ENCODE results near the gene HSD17B4.

GRCh38 chr5:119483155-119483554 is 30.9 kb downstream of the HSD17B4 start:
- TF ChIP-seq, protein P1, sequence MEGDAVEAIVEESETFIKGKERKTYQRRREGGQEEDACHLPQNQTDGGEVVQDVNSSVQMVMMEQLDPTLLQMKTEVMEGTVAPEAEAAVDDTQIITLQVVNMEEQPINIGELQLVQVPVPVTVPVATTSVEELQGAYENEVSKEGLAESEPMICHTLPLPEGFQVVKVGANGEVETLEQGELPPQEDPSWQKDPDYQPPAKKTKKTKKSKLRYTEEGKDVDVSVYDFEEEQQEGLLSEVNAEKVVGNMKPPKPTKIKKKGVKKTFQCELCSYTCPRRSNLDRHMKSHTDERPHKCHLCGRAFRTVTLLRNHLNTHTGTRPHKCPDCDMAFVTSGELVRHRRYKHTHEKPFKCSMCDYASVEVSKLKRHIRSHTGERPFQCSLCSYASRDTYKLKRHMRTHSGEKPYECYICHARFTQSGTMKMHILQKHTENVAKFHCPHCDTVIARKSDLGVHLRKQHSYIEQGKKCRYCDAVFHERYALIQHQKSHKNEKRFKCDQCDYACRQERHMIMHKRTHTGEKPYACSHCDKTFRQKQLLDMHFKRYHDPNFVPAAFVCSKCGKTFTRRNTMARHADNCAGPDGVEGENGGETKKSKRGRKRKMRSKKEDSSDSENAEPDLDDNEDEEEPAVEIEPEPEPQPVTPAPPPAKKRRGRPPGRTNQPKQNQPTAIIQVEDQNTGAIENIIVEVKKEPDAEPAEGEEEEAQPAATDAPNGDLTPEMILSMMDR (IDR thresholded peaks at IDR 0.05; ENCODE audit: low read depth, low read length): no peak
- TF ChIP-seq EZH2phosphoT487 (IDR thresholded peaks at IDR 0.05; ENCODE audit: low read depth): no peak
